NT2/D1 (cell line): ENCODE results near the gene SLC27A3.
A peak's percentile ranks its signal among the peaks of the same experiment; 100 is the strongest.

Source experiments
- DNase-seq: peaks from one replicate; pipeline ENCODE4 v3.0.0-alpha.2; 2011; ENCODE audit warnings: low read depth, low spot score
- H3K27me3 ChIP-seq: 2 replicates; pipeline ENCODE4 v1.6.0; 2011; ENCODE audit warnings: mild to moderate bottlenecking; ENCODE audit not compliant: insufficient read length, insufficient read depth
- H3K36me3 ChIP-seq: 2 replicates; pipeline ENCODE4 v1.6.1; 2011; ENCODE audit warnings: mild to moderate bottlenecking, low read length, mixed read lengths; ENCODE audit not compliant: insufficient read depth, insufficient read length
- H3K4me1 ChIP-seq: 2 replicates; pipeline ENCODE4 v1.5.1; 2011; ENCODE audit not compliant: insufficient read depth, insufficient read length
- H3K4me3 ChIP-seq: 2 replicates; pipeline ENCODE4 v1.5.1; 2011; ENCODE audit warnings: low read depth; ENCODE audit not compliant: insufficient read length
- H3K9ac ChIP-seq: 2 replicates; pipeline ENCODE4 v1.6.0; 2011; ENCODE audit warnings: low read depth; ENCODE audit not compliant: insufficient read length
- H3K9me3 ChIP-seq: 2 replicates; pipeline ENCODE4 v1.5.1; 2011; ENCODE audit warnings: mild to moderate bottlenecking, low read length; ENCODE audit not compliant: insufficient read depth
- SUZ12 ChIP-seq: IDR thresholded peaks from 2 replicates; pipeline ENCODE4 v1.6.1; 2011; ENCODE audit not compliant: insufficient read length, insufficient read depth; ENCODE audit errors: extremely low read depth
- YY1 ChIP-seq: IDR thresholded peaks from 2 replicates; pipeline ENCODE4 v1.6.1; 2011; ENCODE audit not compliant: insufficient read length, insufficient read depth
- ZNF274 ChIP-seq: IDR thresholded peaks from 2 replicates; pipeline ENCODE4 v1.6.1; 2011; ENCODE audit warnings: mild to moderate bottlenecking, low read depth, low read length

Gene SLC27A3

DNA sequence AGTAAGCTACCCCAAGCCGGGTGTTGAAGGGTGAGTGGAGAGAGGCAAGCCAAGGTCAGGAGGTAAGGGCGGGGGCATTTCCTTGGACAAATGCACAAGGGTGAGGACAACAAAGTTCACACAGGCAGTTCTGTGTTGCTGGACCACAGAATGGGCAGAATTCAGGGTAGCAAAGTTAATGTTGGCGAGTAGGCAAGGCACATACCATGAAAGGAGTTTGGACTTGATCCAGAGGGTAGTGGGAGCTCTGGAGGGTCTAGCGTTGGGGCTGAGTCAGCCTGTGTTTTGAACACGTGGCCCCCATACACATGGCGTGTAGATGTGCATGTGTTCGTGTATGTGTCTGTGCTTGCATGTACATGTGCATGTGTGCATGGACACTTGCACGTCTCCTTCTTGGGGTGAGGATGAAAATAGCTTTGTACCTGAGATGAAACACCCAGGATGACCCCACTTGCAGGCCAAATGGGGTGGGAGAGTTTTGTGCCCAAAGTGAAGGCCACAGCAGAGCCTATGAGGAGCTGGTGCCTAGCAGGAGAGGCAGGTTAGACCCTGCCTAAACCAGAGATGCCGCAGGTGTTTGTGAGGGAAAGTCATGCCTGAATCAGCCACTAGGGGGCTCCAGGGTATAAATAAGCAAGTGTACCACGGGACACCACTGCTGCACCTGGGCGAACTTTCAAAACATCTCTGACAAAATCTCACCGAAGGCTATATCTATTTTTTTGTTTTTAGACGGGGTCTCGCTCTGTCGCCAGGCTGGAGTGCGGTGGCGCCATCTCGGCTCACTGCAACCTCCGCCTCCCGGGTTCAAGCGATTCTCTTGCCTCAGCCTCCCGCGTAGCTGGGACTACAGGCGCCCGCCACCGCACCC lies 21.8 kb downstream of the SLC27A3 start:
- DNase-seq: peak; percentile 81
- H3K9ac ChIP-seq: no peak overlapping the region
- H3K4me3 ChIP-seq: no peak overlapping the region
- H3K27me3 ChIP-seq: no peaks in the 10 kb centered on the region
- TF ChIP-seq SUZ12: no peak
- TF ChIP-seq ZNF274: no peak
- TF ChIP-seq YY1: no peak
- H3K36me3 ChIP-seq: peaks cover 6% of the 10 kb centered on the region
- no peaks in the 10 kb centered on the region for H3K9me3 ChIP-seq
- H3K4me1 ChIP-seq: peaks cover 30% of the 10 kb centered on the region

- no peaks in the 10 kb centered on the region for H3K27me3 ChIP-seq
- H3K9me3 ChIP-seq: no peaks in the 10 kb centered on the region
- peaks cover 13% of the 10 kb centered on the region for H3K36me3 ChIP-seq
- no peak for DNase-seq
- no peak overlapping the region for H3K4me3 ChIP-seq
- H3K4me1 ChIP-seq: peaks cover 23% of the 10 kb centered on the region
- TF ChIP-seq ZNF274 (no peak), YY1 (no peak), SUZ12 (no peak)
- no peak overlapping the region for H3K9ac ChIP-seq
Measured at GRCh38 chr1:153798468-153798780, 23.2 kb downstream of the SLC27A3 start.

GRCh38 chr1:153799016-153799415 lies 23.8 kb downstream of the SLC27A3 start:
- TF ChIP-seq SUZ12: no peak
- no peak for DNase-seq
- peaks cover 15% of the 10 kb centered on the region for H3K36me3 ChIP-seq
- no peak overlapping the region for H3K9ac ChIP-seq
- no peaks in the 10 kb centered on the region for H3K9me3 ChIP-seq
- peaks cover 20% of the 10 kb centered on the region for H3K4me1 ChIP-seq
- no peak overlapping the region for H3K4me3 ChIP-seq
- H3K27me3 ChIP-seq: no peaks in the 10 kb centered on the region

DNA sequence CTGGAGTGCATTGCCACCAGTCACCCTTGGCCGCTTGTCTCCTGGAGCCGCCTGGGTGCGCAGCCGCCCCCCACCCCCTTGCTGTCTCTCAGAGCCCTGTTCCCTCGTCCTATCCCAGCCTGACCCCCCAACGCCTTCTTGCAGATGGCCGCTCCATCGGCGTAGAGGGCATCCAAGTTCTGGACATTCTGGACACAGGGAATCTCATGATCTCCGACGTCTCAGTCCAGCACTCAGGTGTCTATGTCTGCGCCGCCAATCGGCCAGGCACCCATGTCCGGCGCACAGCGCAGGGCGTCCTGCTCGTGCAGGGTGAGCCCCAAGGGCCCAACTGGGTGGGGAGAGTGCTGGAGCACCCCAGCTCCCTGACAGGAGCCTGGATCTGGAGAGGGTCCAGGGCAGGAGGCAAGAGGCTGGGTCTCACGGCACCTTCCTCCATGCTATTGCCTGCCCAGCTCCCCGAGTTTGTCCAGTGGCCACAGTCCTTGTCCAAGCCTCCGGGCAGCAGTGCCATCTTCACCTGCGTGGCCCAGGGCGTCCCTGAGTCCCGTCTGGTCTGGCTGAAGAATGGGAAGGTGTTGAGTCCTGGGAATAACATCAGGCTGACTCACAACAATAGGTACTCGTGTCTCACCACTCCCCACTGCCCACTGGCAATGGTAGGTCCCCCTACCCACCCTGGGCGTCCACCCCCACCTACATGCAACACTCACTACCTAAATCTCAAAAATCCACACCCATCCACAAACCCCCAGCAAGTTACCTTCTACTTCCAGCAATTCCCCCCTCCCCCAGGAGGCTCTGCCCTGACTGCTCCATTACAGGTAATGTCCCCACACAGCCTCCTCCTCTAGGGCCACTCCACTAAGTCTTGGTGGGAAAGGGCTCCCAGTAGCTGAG lies 24.6 kb downstream of the SLC27A3 start:
- no peaks in the 10 kb centered on the region for H3K27me3 ChIP-seq
- no peaks in the 10 kb centered on the region for H3K9me3 ChIP-seq
- H3K36me3 ChIP-seq: peaks cover 18% of the 10 kb centered on the region
- no peak for TF ChIP-seq YY1
- TF ChIP-seq ZNF274: no peak
- TF ChIP-seq SUZ12: no peak
- H3K4me3 ChIP-seq: no peak overlapping the region
- DNase-seq: no peak
- peaks cover 12% of the 10 kb centered on the region for H3K4me1 ChIP-seq
- H3K9ac ChIP-seq: no peak overlapping the region

GRCh38 chr1:153800516-153800915 lies 25.3 kb downstream of the SLC27A3 start:
- Histone ChIP-seq H3K4me3 (no peak overlapping the region), H3K9ac (no peak overlapping the region), H3K9me3 (no peaks in the 10 kb centered on the region), H3K4me1 (peaks cover 7% of the 10 kb centered on the region), H3K36me3 (peaks cover 18% of the 10 kb centered on the region), H3K27me3 (no peaks in the 10 kb centered on the region)
- no peak for DNase-seq
- TF ChIP-seq SUZ12: no peak
- TF ChIP-seq YY1: no peak
- TF ChIP-seq ZNF274: no peak

DNA sequence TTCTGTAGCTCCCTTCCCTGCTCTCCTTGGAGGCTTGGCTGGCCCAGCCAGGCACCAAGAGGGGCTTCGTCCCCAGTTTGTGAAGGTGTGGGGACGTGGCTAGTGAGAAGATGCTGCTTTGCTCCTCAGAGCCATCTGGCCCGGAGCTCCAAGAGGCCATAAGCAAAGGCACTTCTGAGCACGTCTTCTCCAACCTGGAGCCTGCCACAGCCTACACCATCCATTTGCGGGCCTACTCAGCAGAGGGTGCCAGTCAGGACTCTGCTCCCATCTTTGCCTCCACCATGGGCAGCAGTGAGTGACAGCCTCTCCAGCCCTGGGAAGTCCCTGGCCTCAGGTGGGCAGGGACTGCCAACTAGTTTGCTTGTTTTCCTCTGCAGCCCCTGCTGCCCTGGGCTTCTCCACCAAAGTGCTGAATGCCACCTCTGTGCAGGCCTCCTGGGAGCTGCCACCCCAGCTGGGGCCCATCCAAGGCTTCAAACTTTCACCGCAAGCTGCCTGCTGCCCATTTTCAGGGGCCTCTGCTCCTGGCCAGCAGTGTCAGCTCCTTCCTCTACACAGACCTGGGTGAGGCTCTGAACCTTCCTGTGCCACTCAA lies 25.9 kb downstream of the SLC27A3 start:
- TF ChIP-seq ZNF274 (no peak), YY1 (no peak), SUZ12 (no peak)
- Histone ChIP-seq H3K9me3 (no peaks in the 10 kb centered on the region), H3K4me3 (no peak overlapping the region), H3K36me3 (peaks cover 21% of the 10 kb centered on the region), H3K27me3 (no peaks in the 10 kb centered on the region), H3K9ac (no peak overlapping the region), H3K4me1 (peaks cover 7% of the 10 kb centered on the region)
- no peak for DNase-seq
